Measurements from ENCODE around the gene STXBP6.

The STXBP6 gene

GRCh38 chr14:24845851-24846250 lies 204.1 kb downstream of the STXBP6 start:
- Histone ChIP-seq H3K4me3 (ENCODE audit: low read depth, low read length) (no peak overlapping the region), H3K9me3 (ENCODE audit: control insufficient read depth, insufficient read depth, low read depth, low read length) (no peaks in the 10 kb centered on the region), H3K4me1 (ENCODE audit: control insufficient read depth, insufficient read depth, low read length) (peaks cover 15% of the 10 kb centered on the region), H3K27ac (ENCODE audit: extremely low read depth, low read depth, low read length) (no peak overlapping the region), H3K36me3 (ENCODE audit: control insufficient read depth in 2 of 2, insufficient read depth in 1 of 2, low read length in 2 of 2) (no peaks in the 10 kb centered on the region)
- ChIA-PET POLR2A (no interaction called here), CTCF (no interaction called here)
- TF ChIP-seq, protein P1, sequence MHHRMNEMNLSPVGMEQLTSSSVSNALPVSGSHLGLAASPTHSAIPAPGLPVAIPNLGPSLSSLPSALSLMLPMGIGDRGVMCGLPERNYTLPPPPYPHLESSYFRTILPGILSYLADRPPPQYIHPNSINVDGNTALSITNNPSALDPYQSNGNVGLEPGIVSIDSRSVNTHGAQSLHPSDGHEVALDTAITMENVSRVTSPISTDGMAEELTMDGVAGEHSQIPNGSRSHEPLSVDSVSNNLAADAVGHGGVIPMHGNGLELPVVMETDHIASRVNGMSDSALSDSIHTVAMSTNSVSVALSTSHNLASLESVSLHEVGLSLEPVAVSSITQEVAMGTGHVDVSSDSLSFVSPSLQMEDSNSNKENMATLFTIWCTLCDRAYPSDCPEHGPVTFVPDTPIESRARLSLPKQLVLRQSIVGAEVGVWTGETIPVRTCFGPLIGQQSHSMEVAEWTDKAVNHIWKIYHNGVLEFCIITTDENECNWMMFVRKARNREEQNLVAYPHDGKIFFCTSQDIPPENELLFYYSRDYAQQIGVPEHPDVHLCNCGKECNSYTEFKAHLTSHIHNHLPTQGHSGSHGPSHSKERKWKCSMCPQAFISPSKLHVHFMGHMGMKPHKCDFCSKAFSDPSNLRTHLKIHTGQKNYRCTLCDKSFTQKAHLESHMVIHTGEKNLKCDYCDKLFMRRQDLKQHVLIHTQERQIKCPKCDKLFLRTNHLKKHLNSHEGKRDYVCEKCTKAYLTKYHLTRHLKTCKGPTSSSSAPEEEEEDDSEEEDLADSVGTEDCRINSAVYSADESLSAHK (tag by site-specific recombination; IDR thresholded peaks at IDR 0.05): no peak
- TF ChIP-seq PRDM2 (tag by site-specific recombination; IDR thresholded peaks at IDR 0.05; ENCODE audit: borderline replicate concordance): no peak
- no peak for TF ChIP-seq PBX3 (CRISPR knock-in tag; IDR thresholded peaks at IDR 0.05)
- TF ChIP-seq ZNF776 (tag by site-specific recombination; IDR thresholded peaks at IDR 0.05; ENCODE audit: borderline replicate concordance): no peak
- no peak for TF ChIP-seq ZBTB49 (tag by site-specific recombination; IDR thresholded peaks at IDR 0.05; ENCODE audit: low read depth)
- no peak for TF ChIP-seq ZNF561 (tag by site-specific recombination; IDR thresholded peaks at IDR 0.05; ENCODE audit: borderline replicate concordance)
- TF ChIP-seq, protein P2, sequence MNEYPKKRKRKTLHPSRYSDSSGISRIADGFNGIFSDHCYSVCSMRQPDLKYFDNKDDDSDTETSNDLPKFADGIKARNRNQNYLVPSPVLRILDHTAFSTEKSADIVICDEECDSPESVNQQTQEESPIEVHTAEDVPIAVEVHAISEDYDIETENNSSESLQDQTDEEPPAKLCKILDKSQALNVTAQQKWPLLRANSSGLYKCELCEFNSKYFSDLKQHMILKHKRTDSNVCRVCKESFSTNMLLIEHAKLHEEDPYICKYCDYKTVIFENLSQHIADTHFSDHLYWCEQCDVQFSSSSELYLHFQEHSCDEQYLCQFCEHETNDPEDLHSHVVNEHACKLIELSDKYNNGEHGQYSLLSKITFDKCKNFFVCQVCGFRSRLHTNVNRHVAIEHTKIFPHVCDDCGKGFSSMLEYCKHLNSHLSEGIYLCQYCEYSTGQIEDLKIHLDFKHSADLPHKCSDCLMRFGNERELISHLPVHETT (tag by site-specific recombination; IDR thresholded peaks at IDR 0.05): no peak
- no peak for TF ChIP-seq ZNF211 (tag by site-specific recombination; IDR thresholded peaks at IDR 0.05; ENCODE audit: low read depth)
- no peak for TF ChIP-seq ZBTB48 (tag by site-specific recombination; IDR thresholded peaks at IDR 0.05)
- no peak for TF ChIP-seq ZNF366 (tag by site-specific recombination; conservative IDR thresholded peaks at IDR 0.05)
- TF ChIP-seq ZNF629 (tag by site-specific recombination; IDR thresholded peaks at IDR 0.05): no peak
- TF ChIP-seq TSHZ1 (tag by site-specific recombination; IDR thresholded peaks at IDR 0.05; ENCODE audit: borderline replicate concordance): no peak
- TF ChIP-seq ZNF354C (tag by site-specific recombination; IDR thresholded peaks at IDR 0.05; ENCODE audit: borderline replicate concordance, low read depth): no peak
- TF ChIP-seq KLF7 (tag by site-specific recombination; IDR thresholded peaks at IDR 0.05; ENCODE audit: borderline replicate concordance): no peak
- TF ChIP-seq, protein P3, sequence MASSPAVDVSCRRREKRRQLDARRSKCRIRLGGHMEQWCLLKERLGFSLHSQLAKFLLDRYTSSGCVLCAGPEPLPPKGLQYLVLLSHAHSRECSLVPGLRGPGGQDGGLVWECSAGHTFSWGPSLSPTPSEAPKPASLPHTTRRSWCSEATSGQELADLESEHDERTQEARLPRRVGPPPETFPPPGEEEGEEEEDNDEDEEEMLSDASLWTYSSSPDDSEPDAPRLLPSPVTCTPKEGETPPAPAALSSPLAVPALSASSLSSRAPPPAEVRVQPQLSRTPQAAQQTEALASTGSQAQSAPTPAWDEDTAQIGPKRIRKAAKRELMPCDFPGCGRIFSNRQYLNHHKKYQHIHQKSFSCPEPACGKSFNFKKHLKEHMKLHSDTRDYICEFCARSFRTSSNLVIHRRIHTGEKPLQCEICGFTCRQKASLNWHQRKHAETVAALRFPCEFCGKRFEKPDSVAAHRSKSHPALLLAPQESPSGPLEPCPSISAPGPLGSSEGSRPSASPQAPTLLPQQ (tag by site-specific recombination; IDR thresholded peaks at IDR 0.05): no peak
- TF ChIP-seq SP2 (tag by site-specific recombination; IDR thresholded peaks at IDR 0.05): no peak

Measured in HEK293 (cell line).